ENCODE measurements around the gene FAM131A.

The FAM131A gene

GRCh38 chr3:184327171-184327570, 10.2 kb upstream of the FAM131A start:
- peaks cover 3% of the 10 kb centered on the region for H3K27me3 Mint-ChIP-seq (ENCODE audit: low read depth, poor library complexity)
- H3K9me3 Mint-ChIP-seq: no peaks in the 10 kb centered on the region
- TF ChIP-seq, protein P1, sequence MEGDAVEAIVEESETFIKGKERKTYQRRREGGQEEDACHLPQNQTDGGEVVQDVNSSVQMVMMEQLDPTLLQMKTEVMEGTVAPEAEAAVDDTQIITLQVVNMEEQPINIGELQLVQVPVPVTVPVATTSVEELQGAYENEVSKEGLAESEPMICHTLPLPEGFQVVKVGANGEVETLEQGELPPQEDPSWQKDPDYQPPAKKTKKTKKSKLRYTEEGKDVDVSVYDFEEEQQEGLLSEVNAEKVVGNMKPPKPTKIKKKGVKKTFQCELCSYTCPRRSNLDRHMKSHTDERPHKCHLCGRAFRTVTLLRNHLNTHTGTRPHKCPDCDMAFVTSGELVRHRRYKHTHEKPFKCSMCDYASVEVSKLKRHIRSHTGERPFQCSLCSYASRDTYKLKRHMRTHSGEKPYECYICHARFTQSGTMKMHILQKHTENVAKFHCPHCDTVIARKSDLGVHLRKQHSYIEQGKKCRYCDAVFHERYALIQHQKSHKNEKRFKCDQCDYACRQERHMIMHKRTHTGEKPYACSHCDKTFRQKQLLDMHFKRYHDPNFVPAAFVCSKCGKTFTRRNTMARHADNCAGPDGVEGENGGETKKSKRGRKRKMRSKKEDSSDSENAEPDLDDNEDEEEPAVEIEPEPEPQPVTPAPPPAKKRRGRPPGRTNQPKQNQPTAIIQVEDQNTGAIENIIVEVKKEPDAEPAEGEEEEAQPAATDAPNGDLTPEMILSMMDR (IDR thresholded peaks at IDR 0.05): no peak
- H3K4me3 Mint-ChIP-seq: no peak overlapping the region
- peak overlapping the region; percentile 93 for H3K27ac Mint-ChIP-seq
- no peak for DNase-seq
- H3K36me3 Mint-ChIP-seq (ENCODE audit: low read depth): peaks cover 98% of the 10 kb centered on the region
- no peaks in the 10 kb centered on the region for H3K4me1 Mint-ChIP-seq

DNA sequence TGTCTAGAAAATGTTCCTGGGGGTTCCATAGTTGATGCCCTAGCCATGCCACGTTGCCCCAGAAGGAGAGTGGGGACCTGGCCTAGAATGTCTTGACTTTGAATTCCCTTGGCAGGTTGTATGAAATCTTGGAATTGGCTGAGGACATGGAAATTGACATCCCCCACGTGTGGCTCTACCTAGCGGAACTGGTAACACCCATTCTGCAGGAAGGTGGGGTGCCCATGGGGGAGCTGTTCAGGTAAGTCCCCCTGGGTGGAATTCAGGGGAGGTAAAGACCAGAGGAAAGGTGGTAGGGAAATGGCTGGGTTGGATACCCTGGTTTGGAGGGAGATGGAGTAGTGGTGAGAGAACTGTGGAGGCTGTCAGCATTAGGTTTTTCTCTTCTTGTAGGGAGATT, 8.9 kb upstream of the FAM131A start:
- TF ChIP-seq, protein P1 (IDR thresholded peaks at IDR 0.05): no peak
- Mint-ChIP-seq H3K4me3 (no peak overlapping the region), H3K4me1 (no peaks in the 10 kb centered on the region), H3K36me3 (ENCODE audit: low read depth) (peaks cover 98% of the 10 kb centered on the region), H3K27ac (no peak overlapping the region), H3K9me3 (no peaks in the 10 kb centered on the region), H3K27me3 (ENCODE audit: low read depth, poor library complexity) (peaks cover 3% of the 10 kb centered on the region)
- DNase-seq: no peak

GRCh38 chr3:184332370-184333090, 4.9 kb upstream of the FAM131A start:
- H3K27me3 Mint-ChIP-seq (ENCODE audit: low read depth, poor library complexity): no peaks in the 10 kb centered on the region
- TF ChIP-seq, protein P1 (IDR thresholded peaks at IDR 0.05): no peak
- no peak overlapping the region for H3K4me3 Mint-ChIP-seq
- DNase-seq: no peak
- H3K27ac Mint-ChIP-seq: peak overlapping the region; percentile 87
- no peaks in the 10 kb centered on the region for H3K9me3 Mint-ChIP-seq
- H3K4me1 Mint-ChIP-seq: peaks cover 17% of the 10 kb centered on the region
- peaks cover 65% of the 10 kb centered on the region for H3K36me3 Mint-ChIP-seq (ENCODE audit: low read depth)

DNA sequence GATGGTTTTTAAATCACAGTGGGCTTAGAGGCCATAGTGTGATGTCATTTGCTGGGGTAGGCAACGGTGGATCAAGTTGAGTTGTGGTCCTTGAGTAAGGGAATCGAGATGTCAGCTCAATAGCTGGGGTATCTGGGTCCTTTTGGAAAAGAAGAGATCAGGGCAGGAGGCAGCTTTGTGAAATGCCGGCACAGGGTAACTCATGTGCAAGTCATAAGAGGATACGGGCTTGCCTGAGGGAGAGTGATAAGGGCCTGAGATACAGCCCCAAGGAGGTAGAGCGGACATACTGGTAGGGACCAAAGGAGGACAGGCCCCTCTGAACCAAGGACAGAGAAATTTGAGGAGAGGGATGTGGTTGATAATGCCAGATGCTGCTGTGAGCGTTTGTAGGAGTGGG, 4.2 kb upstream of the FAM131A start:
- Mint-ChIP-seq H3K4me3 (no peak overlapping the region), H3K9me3 (no peaks in the 10 kb centered on the region), H3K27me3 (ENCODE audit: low read depth, poor library complexity) (peaks cover 2% of the 10 kb centered on the region), H3K27ac (peak overlapping the region; percentile 87), H3K36me3 (ENCODE audit: low read depth) (peaks cover 59% of the 10 kb centered on the region), H3K4me1 (peaks cover 24% of the 10 kb centered on the region)
- DNase-seq: no peak
- TF ChIP-seq, protein P1 (IDR thresholded peaks at IDR 0.05): no peak

GRCh38 chr3:184333700-184334099, 3.7 kb upstream of the FAM131A start:
- TF ChIP-seq, protein P1 (IDR thresholded peaks at IDR 0.05): no peak
- H3K36me3 Mint-ChIP-seq (ENCODE audit: low read depth): peaks cover 53% of the 10 kb centered on the region
- H3K27me3 Mint-ChIP-seq (ENCODE audit: low read depth, poor library complexity): peaks cover 4% of the 10 kb centered on the region
- peak overlapping the region; percentile 40 for H3K27ac Mint-ChIP-seq
- no peak overlapping the region for H3K4me3 Mint-ChIP-seq
- no peak for DNase-seq
- no peaks in the 10 kb centered on the region for H3K9me3 Mint-ChIP-seq
- H3K4me1 Mint-ChIP-seq: peaks cover 28% of the 10 kb centered on the region

Data from nephron progenitor cell (in vitro differentiated cells).